Activated T-cell treated with anti-CD3 and anti-CD28 coated beads for 1 hour (primary cell): Measurements from ENCODE around the gene ZNHIT6.
"Not testable (repeated sequence)": the region's sequence is repeated elsewhere in the genome, so short reads cannot be mapped to it uniquely, and the experiment has no call there.

Source experiments
- DNase-seq: peaks from one replicate; pipeline ENCODE4 v3.0.0-alpha.2; 2020; ENCODE audit warnings: low read depth

The ZNHIT6 gene

GRCh38 chr1:85665932-85666331 lies 42.3 kb downstream of the ZNHIT6 start:
- no peak for DNase-seq

GRCh38 chr1:85663382-85663781 lies 44.9 kb downstream of the ZNHIT6 start:
- DNase-seq, result no peak

GRCh38 chr1:85661767-85662166 lies 46.5 kb downstream of the ZNHIT6 start:
- no peak for DNase-seq

GRCh38 chr1:85660541-85660940 lies 47.7 kb downstream of the ZNHIT6 start:
- DNase-seq, result no peak

- DNase-seq, result no peak
These were observed 49.1 kb downstream of the ZNHIT6 start for GRCh38 chr1:85659174-85659573.

- no peak for DNase-seq
These were observed 51.3 kb downstream of the ZNHIT6 start for GRCh38 chr1:85656948-85657347.

- DNase-seq, result no peak
These were observed 52.0 kb downstream of the ZNHIT6 start for GRCh38 chr1:85656256-85656655.

GRCh38 chr1:85655315-85655714 lies 52.9 kb downstream of the ZNHIT6 start:
- no peak for DNase-seq

GRCh38 chr1:85654066-85654782 lies 54.0 kb downstream of the ZNHIT6 start:
- DNase-seq, result no peak

- DNase-seq, result no peak
These were observed 55.9 kb downstream of the ZNHIT6 start for GRCh38 chr1:85652327-85652726.

GRCh38 chr1:85650645-85651044 lies 57.6 kb downstream of the ZNHIT6 start:
- DNase-seq, result no peak

- no peak for DNase-seq
These were observed 58.6 kb downstream of the ZNHIT6 start for GRCh38 chr1:85649591-85649990.

- DNase-seq, result not testable (repeated sequence)
These were observed 66.4 kb downstream of the ZNHIT6 start for GRCh38 chr1:85641598-85642556.

GRCh38 chr1:85639920-85640319 lies 68.3 kb downstream of the ZNHIT6 start:
- DNase-seq, result not testable (repeated sequence)

GRCh38 chr1:85638412-85638811 lies 69.8 kb downstream of the ZNHIT6 start:
- no peak for DNase-seq

GRCh38 chr1:85630493-85630892 lies 77.7 kb downstream of the ZNHIT6 start:
- DNase-seq, result no peak

- no peak for DNase-seq
These were observed 78.7 kb downstream of the ZNHIT6 start for GRCh38 chr1:85629532-85629920.

GRCh38 chr1:85628791-85629531 lies 79.3 kb downstream of the ZNHIT6 start:
- no peak for DNase-seq

- DNase-seq, result no peak
These were observed 81.4 kb downstream of the ZNHIT6 start for GRCh38 chr1:85626818-85627217.

- DNase-seq, result no peak
These were observed 83.9 kb downstream of the ZNHIT6 start for GRCh38 chr1:85624361-85624760.

GRCh38 chr1:85623061-85623471 lies 85.2 kb downstream of the ZNHIT6 start:
- DNase-seq, result no peak

- DNase-seq, result no peak
These were observed 86.8 kb downstream of the ZNHIT6 start for GRCh38 chr1:85621430-85621829.
